Activated B cell treated with CpG ODN at 0.5 μM for 24 hours (primary cell): Measurements from ENCODE around the gene ALCAM. TPM values are rescaled to one million over a fixed set of nuclear protein-coding genes. Genes with fewer than 3 reads are reported as not detected.

Experiments
- ATAC-seq: fragments of 200-7000 bp; cut with Tn5 transposase; one replicate; pipeline ENCODE4 v1.10.0; 2021; ENCODE audit warnings: low read depth, mild to moderate bottlenecking, moderate library complexity
- CTCF ChIA-PET: fragments of 350-600 bp; sonication (Branson Sonifier 250); formaldehyde crosslinking; loops from one replicate; lab custom pipeline; 2021; ENCODE audit warnings: antibody characterized with exemption; lab: Charles Lee
- POLR2A ChIA-PET: fragments of 350-600 bp; sonication (Branson Sonifier 250); formaldehyde crosslinking; loops from one replicate; lab custom pipeline; 2021; ENCODE audit warnings: antibody characterized with exemption; lab: Charles Lee
- DNase-seq: peaks from one replicate; pipeline ENCODE4 v3.0.0; 2022
- H3K27ac Mint-ChIP-seq: one replicate; pipeline ENCODE4 v1.8.0; 2020; ENCODE audit warnings: mixed read lengths
- H3K27me3 Mint-ChIP-seq: one replicate; pipeline ENCODE4 v1.8.0; 2021; ENCODE audit warnings: mixed read lengths
- H3K36me3 Mint-ChIP-seq: one replicate; pipeline ENCODE4 v1.8.0; 2021; ENCODE audit warnings: low read depth, mixed read lengths
- H3K4me1 Mint-ChIP-seq: one replicate; pipeline ENCODE4 v1.8.0; 2021; ENCODE audit warnings: mixed read lengths
- H3K4me3 Mint-ChIP-seq: one replicate; pipeline ENCODE4 v1.8.0; 2020; ENCODE audit warnings: mild to moderate bottlenecking, mixed read lengths
- H3K9me3 Mint-ChIP-seq: one replicate; pipeline ENCODE4 v1.8.0; 2020; ENCODE audit warnings: mixed read lengths
- intact Hi-C: fragments of 100-400 bp; cut with micrococcal nuclease; formaldehyde crosslinking; loops from one replicate; pipeline ENCODE4 v1.15.1; 2024
- total RNA-seq: library from RNA; stranded (reverse); gene quantifications from 2 replicates; pipeline ENCODE4 v1.2.3, GENCODE V29; 2022
- TF ChIP-seq, protein P1 (sequence below): fragments of 200-600 bp; IDR thresholded peaks from one replicate; pipeline ENCODE4 v1.8.0; 2022; ENCODE audit warnings: antibody characterized with exemption, mild to moderate bottlenecking

ALCAM gene
- total RNA-seq, 1 donor from 2014 or later = 28.5 TPM

- DNase-seq (no peak), ATAC-seq (no peak)
- Mint-ChIP-seq H3K9me3 (no peaks in the 10 kb centered on the region), H3K36me3 (peaks cover 19% of the 10 kb centered on the region), H3K4me3 (no peak overlapping the region), H3K4me1 (no peaks in the 10 kb centered on the region), H3K27ac (no peak overlapping the region), H3K27me3 (no peaks in the 10 kb centered on the region)
- CTCF ChIA-PET = no interaction called here
- TF ChIP-seq, protein P1, sequence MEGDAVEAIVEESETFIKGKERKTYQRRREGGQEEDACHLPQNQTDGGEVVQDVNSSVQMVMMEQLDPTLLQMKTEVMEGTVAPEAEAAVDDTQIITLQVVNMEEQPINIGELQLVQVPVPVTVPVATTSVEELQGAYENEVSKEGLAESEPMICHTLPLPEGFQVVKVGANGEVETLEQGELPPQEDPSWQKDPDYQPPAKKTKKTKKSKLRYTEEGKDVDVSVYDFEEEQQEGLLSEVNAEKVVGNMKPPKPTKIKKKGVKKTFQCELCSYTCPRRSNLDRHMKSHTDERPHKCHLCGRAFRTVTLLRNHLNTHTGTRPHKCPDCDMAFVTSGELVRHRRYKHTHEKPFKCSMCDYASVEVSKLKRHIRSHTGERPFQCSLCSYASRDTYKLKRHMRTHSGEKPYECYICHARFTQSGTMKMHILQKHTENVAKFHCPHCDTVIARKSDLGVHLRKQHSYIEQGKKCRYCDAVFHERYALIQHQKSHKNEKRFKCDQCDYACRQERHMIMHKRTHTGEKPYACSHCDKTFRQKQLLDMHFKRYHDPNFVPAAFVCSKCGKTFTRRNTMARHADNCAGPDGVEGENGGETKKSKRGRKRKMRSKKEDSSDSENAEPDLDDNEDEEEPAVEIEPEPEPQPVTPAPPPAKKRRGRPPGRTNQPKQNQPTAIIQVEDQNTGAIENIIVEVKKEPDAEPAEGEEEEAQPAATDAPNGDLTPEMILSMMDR = no peak
- POLR2A ChIA-PET = no interaction called here
- intact Hi-C loops = no loop called here
These were observed 212.7 kb downstream of the ALCAM start for GRCh38 chr3:105579439-105579838.

- DNase-seq (no peak), ATAC-seq (no peak)
- ChIA-PET POLR2A (no interaction called here), CTCF (no interaction called here)
- TF ChIP-seq, protein P1 = no peak
- Mint-ChIP-seq H3K27me3 (no peaks in the 10 kb centered on the region), H3K4me1 (no peaks in the 10 kb centered on the region), H3K9me3 (no peaks in the 10 kb centered on the region), H3K27ac (no peak overlapping the region), H3K36me3 (peaks cover 14% of the 10 kb centered on the region), H3K4me3 (no peak overlapping the region)
- intact Hi-C loops = no loop called here
These were observed 213.7 kb downstream of the ALCAM start for GRCh38 chr3:105580296-105580965.

GRCh38 chr3:105582015-105582414, 215.3 kb downstream of the ALCAM start:
- Mint-ChIP-seq H3K36me3 (peaks cover 2% of the 10 kb centered on the region), H3K27ac (no peak overlapping the region), H3K27me3 (no peaks in the 10 kb centered on the region), H3K9me3 (no peaks in the 10 kb centered on the region), H3K4me1 (no peaks in the 10 kb centered on the region), H3K4me3 (no peak overlapping the region)
- DNase-seq (no peak), ATAC-seq (no peak)
- TF ChIP-seq, protein P1 = no peak
- ChIA-PET POLR2A (no interaction called here), CTCF (no interaction called here)
- intact Hi-C loops = no loop called here

DNA sequence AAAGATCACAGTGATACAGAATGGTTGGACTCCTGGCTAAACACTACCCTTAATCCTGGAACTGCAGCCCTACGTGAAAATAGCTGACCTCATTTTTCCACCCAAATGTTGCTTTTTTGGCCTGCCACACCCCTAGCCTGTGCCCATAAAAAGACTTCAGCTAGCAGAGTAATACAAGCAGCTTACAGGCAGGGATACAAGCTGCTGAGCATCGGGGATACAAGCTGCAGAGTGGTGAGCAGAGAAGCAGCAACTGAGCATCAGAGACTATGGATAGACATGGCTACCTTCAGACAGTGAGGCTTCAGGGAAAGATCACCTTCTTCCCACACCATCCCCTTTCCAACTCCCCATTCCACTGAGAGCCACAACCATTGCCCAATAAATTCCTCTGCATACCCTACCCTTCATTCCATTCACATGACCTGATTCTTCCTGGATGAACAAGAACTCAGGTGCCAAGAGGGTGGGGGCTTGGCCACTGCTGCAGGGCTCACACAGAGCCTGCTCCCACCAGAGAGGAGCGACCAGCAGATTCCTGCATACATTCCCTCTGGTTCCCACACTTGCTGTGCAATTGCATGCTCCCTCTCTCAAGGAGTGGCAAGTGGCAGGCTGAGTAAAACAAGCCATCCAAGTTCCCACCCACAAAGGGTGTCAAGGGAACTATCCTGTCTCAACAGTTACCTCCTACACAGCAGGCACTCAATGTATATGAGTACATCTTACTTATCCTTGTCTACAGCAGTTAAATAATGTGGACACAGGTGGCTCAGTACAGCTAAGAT, 217.5 kb downstream of the ALCAM start:
- H3K4me3 Mint-ChIP-seq = no peak overlapping the region
- ATAC-seq (no peak), DNase-seq (no peak)
- no peaks in the 10 kb centered on the region for H3K4me1 Mint-ChIP-seq
- TF ChIP-seq, protein P1 = no peak
- no peaks in the 10 kb centered on the region for H3K27me3 Mint-ChIP-seq
- intact Hi-C loops = no loop called here
- no peaks in the 10 kb centered on the region for H3K36me3 Mint-ChIP-seq
- CTCF ChIA-PET = no interaction called here
- no peak overlapping the region for H3K27ac Mint-ChIP-seq
- POLR2A ChIA-PET = no interaction called here
- no peaks in the 10 kb centered on the region for H3K9me3 Mint-ChIP-seq

DNA sequence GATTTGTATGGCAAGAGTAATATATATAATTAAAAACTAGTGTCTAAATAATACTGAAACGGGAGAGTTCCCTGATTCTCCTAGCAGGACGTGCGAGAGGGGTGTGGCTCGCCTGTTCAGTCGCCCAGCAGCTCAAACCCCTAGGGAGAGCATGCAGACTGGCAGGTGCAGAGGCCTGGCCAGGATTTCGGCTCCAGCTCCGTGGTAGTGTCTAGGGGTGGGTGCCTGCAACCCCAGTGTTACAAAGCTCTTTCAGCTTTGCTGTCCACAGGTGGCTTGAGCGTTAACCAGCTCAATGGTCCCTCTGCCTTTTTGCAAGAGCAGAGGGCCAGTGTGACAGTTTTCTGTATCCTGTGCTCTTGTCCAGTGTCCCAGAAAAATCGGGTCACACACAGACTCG, 226.6 kb downstream of the ALCAM start:
- no peaks in the 10 kb centered on the region for H3K4me1 Mint-ChIP-seq
- no peak overlapping the region for H3K4me3 Mint-ChIP-seq
- ATAC-seq = no peak
- intact Hi-C loops = no loop called here
- TF ChIP-seq, protein P1 = no peak
- H3K36me3 Mint-ChIP-seq = no peaks in the 10 kb centered on the region
- no peak overlapping the region for H3K27ac Mint-ChIP-seq
- ChIA-PET POLR2A (interaction anchor here (0.7 kb wide), 1 partner anchor 852 kb away, joined by 4 read pairs; no protein-coding TSS in a partner anchor), CTCF (no interaction called here)
- H3K27me3 Mint-ChIP-seq = no peaks in the 10 kb centered on the region
- no peak for DNase-seq
- no peaks in the 10 kb centered on the region for H3K9me3 Mint-ChIP-seq
